OCI-LY7 (cell line): Measurements from ENCODE around the gene TRIM37. TPM values are rescaled to one million over a fixed set of nuclear protein-coding genes. Genes with fewer than 3 reads are reported as not detected.

ENCODE experiments used
- BruUV-seq: library from RNA; stranded (reverse); fragments of 400-500 nt; replicated peaks from 2 replicates; lab custom pipeline; 2021; lab: Mats Ljungman, UMichigan
- CTCF ChIA-PET: fragments of 300-600 bp; sonication (Branson Sonifier 250); formaldehyde crosslinking; loops from one replicate; lab custom pipeline; 2022; ENCODE audit warnings: antibody characterized with exemption; ENCODE audit not compliant: unreplicated experiment; lab: Charles Lee
- POLR2A ChIA-PET: fragments of 300-600 bp; sonication (Branson Sonifier 250); formaldehyde crosslinking; loops from one replicate; lab custom pipeline; 2022; ENCODE audit warnings: antibody characterized with exemption; lab: Charles Lee
- DNase-seq: peaks from one replicate; pipeline ENCODE4 v3.0.0-alpha.2; 2015; ENCODE audit warnings: low spot score
- H2AFZ ChIP-seq: fragments of 200-600 bp; sonication (generic), shearing (Covaris generic); 2 replicates; pipeline ENCODE4 v1.6.1; 2014; ENCODE audit warnings: mild to moderate bottlenecking, antibody characterized with exemption, low read length, moderate library complexity
- H3K27ac ChIP-seq: fragments of 200-600 bp; sonication (generic); 2 replicates; pipeline ENCODE4 v1.5.1; 2014; ENCODE audit warnings: mixed run types, low read depth, mild to moderate bottlenecking, moderate library complexity, low read length, inconsistent platforms; ENCODE audit not compliant: poor library complexity, severe bottlenecking
- H3K36me3 ChIP-seq: fragments of 200-600 bp; sonication (generic); 2 replicates; pipeline ENCODE4 v1.6.1; 2014; ENCODE audit warnings: mild to moderate bottlenecking, antibody characterized with exemption, low read length, moderate library complexity, mixed read lengths; ENCODE audit not compliant: insufficient read depth
- H3K4me1 ChIP-seq: fragments of 200-600 bp; sonication (generic); 2 replicates; pipeline ENCODE4 v1.5.1; 2014; ENCODE audit warnings: mild to moderate bottlenecking, low read length; ENCODE audit not compliant: insufficient read depth, poor library complexity, severe bottlenecking
- H3K4me2 ChIP-seq: fragments of 200-600 bp; sonication (generic); 2 replicates; pipeline ENCODE4 v1.6.1; 2014; ENCODE audit warnings: mild to moderate bottlenecking, low read length
- H3K4me3 ChIP-seq: fragments of 200-600 bp; sonication (generic); 2 replicates; pipeline ENCODE4 v1.5.1; 2014; ENCODE audit warnings: mild to moderate bottlenecking, low read depth, low read length; ENCODE audit not compliant: poor library complexity, severe bottlenecking
- H3K79me2 ChIP-seq: fragments of 200-600 bp; sonication (generic); 2 replicates; pipeline ENCODE4 v1.6.1; 2016; ENCODE audit warnings: low read depth, mild to moderate bottlenecking, low read length, moderate library complexity, mixed read lengths; ENCODE audit not compliant: insufficient read depth
- H3K9me2 ChIP-seq: fragments of 200-600 bp; sonication (generic); 2 replicates; pipeline ENCODE4 v1.6.1; 2016; ENCODE audit warnings: mild to moderate bottlenecking, low read length, mixed read lengths; ENCODE audit not compliant: insufficient read depth
- H3K9me3 ChIP-seq: fragments of 200-600 bp; sonication (generic); 2 replicates; pipeline ENCODE4 v1.6.1; 2014; ENCODE audit warnings: mild to moderate bottlenecking, mixed run types, low read length, mixed read lengths
- H4K20me1 ChIP-seq: fragments of 200-600 bp; sonication (generic); 2 replicates; pipeline ENCODE4 v1.6.1; 2014; ENCODE audit warnings: mild to moderate bottlenecking, antibody characterized with exemption, low read length, moderate library complexity, mixed read lengths; ENCODE audit not compliant: insufficient read depth
- EZH2phosphoT487 ChIP-seq: fragments of 200-600 bp; sonication (generic); IDR thresholded peaks from 2 replicates; pipeline ENCODE4 v1.6.1; 2018; ENCODE audit warnings: low read depth, borderline replicate concordance, mild to moderate bottlenecking, mixed run types, antibody characterized with exemption, low read length, moderate library complexity, mixed read lengths
- intact Hi-C: fragments of 100-400 bp; cut with micrococcal nuclease; formaldehyde crosslinking; loops from one replicate; pipeline ENCODE4 v1.10.0; 2022; ENCODE audit not compliant: unreplicated experiment
- total RNA-seq, 2 experiments: library from RNA; depleted of rRNA in 1 of 2; stranded (reverse); fragments of >200 nt in 1 of 2; shearing (Covaris generic) in 1 of 2; gene quantifications; 2 replicates each; pipeline ENCODE4 v1.2.3, GENCODE V29; 2014 to 2022
- TF ChIP-seq, protein P1 (sequence below): fragments of 200-600 bp; sonication (generic); conservative IDR thresholded peaks from 2 replicates; pipeline ENCODE4 v1.5.1; 2014; ENCODE audit warnings: mild to moderate bottlenecking, antibody characterized with exemption, low read length, moderate library complexity, mixed read lengths

The TRIM37 gene
- total RNA-seq, 2 experiments from 2014 or later, result 27.9 to 35.4 TPM

GRCh38 chr17:59047616-59048015, 59.1 kb downstream of the TRIM37 start:
- Histone ChIP-seq H3K27ac (no peak overlapping the region), H4K20me1 (no peaks in the 10 kb centered on the region), H3K79me2 (no peaks in the 10 kb centered on the region), H2AFZ (no peak overlapping the region), H3K4me3 (no peak overlapping the region), H3K4me2 (no peak overlapping the region), H3K36me3 (peaks cover 85% of the 10 kb centered on the region), H3K9me2 (no peaks in the 10 kb centered on the region), H3K9me3 (no peaks in the 10 kb centered on the region), H3K4me1 (no peaks in the 10 kb centered on the region)
- no TSS peak for BruUV-seq
- TF ChIP-seq EZH2phosphoT487, result no peak
- TF ChIP-seq, protein P1, sequence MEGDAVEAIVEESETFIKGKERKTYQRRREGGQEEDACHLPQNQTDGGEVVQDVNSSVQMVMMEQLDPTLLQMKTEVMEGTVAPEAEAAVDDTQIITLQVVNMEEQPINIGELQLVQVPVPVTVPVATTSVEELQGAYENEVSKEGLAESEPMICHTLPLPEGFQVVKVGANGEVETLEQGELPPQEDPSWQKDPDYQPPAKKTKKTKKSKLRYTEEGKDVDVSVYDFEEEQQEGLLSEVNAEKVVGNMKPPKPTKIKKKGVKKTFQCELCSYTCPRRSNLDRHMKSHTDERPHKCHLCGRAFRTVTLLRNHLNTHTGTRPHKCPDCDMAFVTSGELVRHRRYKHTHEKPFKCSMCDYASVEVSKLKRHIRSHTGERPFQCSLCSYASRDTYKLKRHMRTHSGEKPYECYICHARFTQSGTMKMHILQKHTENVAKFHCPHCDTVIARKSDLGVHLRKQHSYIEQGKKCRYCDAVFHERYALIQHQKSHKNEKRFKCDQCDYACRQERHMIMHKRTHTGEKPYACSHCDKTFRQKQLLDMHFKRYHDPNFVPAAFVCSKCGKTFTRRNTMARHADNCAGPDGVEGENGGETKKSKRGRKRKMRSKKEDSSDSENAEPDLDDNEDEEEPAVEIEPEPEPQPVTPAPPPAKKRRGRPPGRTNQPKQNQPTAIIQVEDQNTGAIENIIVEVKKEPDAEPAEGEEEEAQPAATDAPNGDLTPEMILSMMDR, result no peak
- intact Hi-C loops, result no loop called here
- POLR2A ChIA-PET, result interaction anchor here (0.6 to 1.2 kb wide), 2 partner anchors 79 to 162 kb away, joined by 3 to 7 read pairs; partner anchors contain the start of gene SMG8
- no peak for DNase-seq
- CTCF ChIA-PET, result no interaction called here

DNA sequence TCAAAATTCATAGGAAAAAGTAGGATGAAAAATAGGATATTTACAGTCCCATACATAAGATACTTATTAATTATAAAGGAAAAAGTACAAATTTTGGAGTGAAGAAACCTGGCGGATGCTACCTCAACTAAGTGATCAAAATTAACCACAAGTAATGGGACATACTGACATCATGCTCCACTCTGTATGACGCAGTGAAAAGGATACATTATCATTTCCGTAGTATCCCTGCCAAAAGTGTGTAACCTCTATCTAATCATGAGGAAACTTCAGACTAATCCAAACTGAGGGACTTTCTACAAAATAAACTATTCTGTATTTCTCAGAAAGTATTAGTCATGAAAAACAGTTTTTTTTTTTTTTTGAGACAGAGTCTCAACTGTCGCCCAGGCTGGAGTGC, 60.5 kb downstream of the TRIM37 start:
- no peaks in the 10 kb centered on the region for H3K79me2 ChIP-seq
- TF ChIP-seq EZH2phosphoT487, result no peak
- TF ChIP-seq, protein P1, result no peak
- H3K4me1 ChIP-seq, result no peaks in the 10 kb centered on the region
- intact Hi-C loops, result no loop called here
- H2AFZ ChIP-seq, result no peak overlapping the region
- CTCF ChIA-PET, result no interaction called here
- no peak overlapping the region for H3K4me2 ChIP-seq
- H4K20me1 ChIP-seq, result no peaks in the 10 kb centered on the region
- no peak overlapping the region for H3K27ac ChIP-seq
- H3K36me3 ChIP-seq, result peaks cover 88% of the 10 kb centered on the region
- H3K9me3 ChIP-seq, result no peaks in the 10 kb centered on the region
- no peak for DNase-seq
- BruUV-seq, result no TSS peak
- no peaks in the 10 kb centered on the region for H3K9me2 ChIP-seq
- POLR2A ChIA-PET, result no interaction called here
- H3K4me3 ChIP-seq, result no peak overlapping the region

- H3K4me1 ChIP-seq, result no peaks in the 10 kb centered on the region
- no peaks in the 10 kb centered on the region for H3K9me3 ChIP-seq
- H3K27ac ChIP-seq, result no peak overlapping the region
- H3K9me2 ChIP-seq, result no peaks in the 10 kb centered on the region
- ChIA-PET POLR2A (interaction anchor here (0.9 kb wide), 1 partner anchor 10 kb away, joined by 3 read pairs; no protein-coding TSS in a partner anchor), CTCF (no interaction called here)
- no peak overlapping the region for H3K4me3 ChIP-seq
- no peak for TF ChIP-seq EZH2phosphoT487
- TF ChIP-seq, protein P1, result no peak
- BruUV-seq, result no TSS peak
- H3K79me2 ChIP-seq, result no peaks in the 10 kb centered on the region
- no peak overlapping the region for H2AFZ ChIP-seq
- H4K20me1 ChIP-seq, result no peaks in the 10 kb centered on the region
- no peak overlapping the region for H3K4me2 ChIP-seq
- no peak for DNase-seq
- peaks cover 90% of the 10 kb centered on the region for H3K36me3 ChIP-seq
- intact Hi-C loops, result loop anchor here (2.0 kb wide), 1 partner anchor 14 kb away; no protein-coding TSS in a partner anchor
Observed at GRCh38 chr17:59038734-59039133, 67.9 kb downstream of the TRIM37 start.
